Motor neuron (in vitro differentiated cells): ENCODE results near the gene USP36. TPM values are rescaled to one million over a fixed set of nuclear protein-coding genes. Genes with fewer than 3 reads are reported as not detected.
"Not testable (repeated sequence)": the region's sequence is repeated elsewhere in the genome, so short reads cannot be mapped to it uniquely, and the experiment has no call there.

Experiments
- ATAC-seq, 8 experiments: fragments of 200-7000 bp; cut with Tn5 transposase; replicated peaks in 6 of 8; 2 replicates each; pipeline ENCODE4 v1.8.0; 2021; ENCODE audit warnings: mild to moderate bottlenecking in 8 of 8, moderate library complexity in 8 of 8
- H3K27ac ChIP-seq, 2 donors: fragments of 250-450 bp; sonication (Bioruptor Pico); 2 replicates each; pipeline ENCODE4 v1.9.0; 2021; ENCODE audit warnings: antibody characterized with exemption in 2 of 2, mild to moderate bottlenecking in 2 of 2, moderate library complexity in 1 of 2
- H3K4me1 ChIP-seq, 2 donors: fragments of 250-450 bp; sonication (Bioruptor Pico); replicated peaks in 1 of 2; 2 replicates each; pipeline ENCODE4 v1.6.1; 2021; ENCODE audit warnings: antibody characterized with exemption in 2 of 2, mild to moderate bottlenecking in 2 of 2, moderate library complexity in 1 of 2
- H3K4me3 ChIP-seq, 5 donors: fragments of 250-450 bp; sonication (Bioruptor Pico); 2 replicates each; pipeline ENCODE4 v1.9.0; 2021; ENCODE audit warnings: antibody characterized with exemption in 5 of 5, mild to moderate bottlenecking in 5 of 5, moderate library complexity in 4 of 5
- WGBS, 10 experiments: fragments of 450-650 bp; shearing (Covaris generic); methylation state at CpG; one replicate each; pipeline ENCODE4 v1.0.0; 2022; 5-methylcytosine and 5-hydroxymethylcytosine counted together
- in situ Hi-C, 9 experiments: fragments of 400-800 bp; cut with MboI; loops; one replicate each; pipeline ENCODE4 v1.15.0; 2021; ENCODE audit warnings: low sequenced_read_pairs in 9 of 9, low pct_unique_long_range_greater_than_20kb in 2 of 9; ENCODE audit not compliant: unreplicated experiment in 9 of 9
- total RNA-seq, 8 experiments: library from RNA; unstranded; fragments of 300-600 nt; gene quantifications; 2 replicates each; pipeline versions ENCODE4 v1.2.3 to v1.2.4, GENCODE V29; 2022

The USP36 gene
- total RNA-seq, 8 experiments from 2014 or later: 16.1 to 57.5 (median 25.9) TPM

DNA sequence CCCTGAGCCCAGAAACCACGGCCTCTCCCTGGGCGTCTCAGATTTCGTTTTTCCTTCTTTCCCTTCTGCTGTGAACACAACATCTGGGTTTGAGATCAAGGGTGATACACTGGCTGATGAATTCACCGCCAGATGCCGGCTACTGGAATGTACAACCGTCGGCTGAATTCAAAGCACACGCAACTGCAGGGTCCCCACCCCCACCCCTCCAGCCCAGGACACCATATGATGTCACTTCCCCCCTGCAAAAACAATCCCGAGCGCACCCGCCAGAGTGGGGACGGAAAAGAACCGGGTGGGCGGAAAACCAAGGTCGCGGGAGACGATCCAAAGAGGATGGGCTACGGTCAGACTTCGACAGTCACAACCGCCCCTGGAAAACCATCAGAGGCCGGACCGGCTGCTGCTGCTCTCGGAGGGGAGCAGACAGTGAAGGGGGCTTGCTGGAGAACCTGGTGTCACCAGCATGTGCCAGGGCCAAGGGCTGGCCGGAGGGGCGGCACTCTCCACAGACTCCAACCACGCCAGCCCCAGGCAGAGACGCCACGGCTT lies 39.1 kb upstream of the USP36 start:
- peak overlapping the region in 1 of 2 donors; percentile 8 for H3K27ac ChIP-seq
- WGBS, 10 experiments: 0 to 88% (median 62%) methylated on average over 1 to 11 of the region's 28 CpGs; no CpG with 5 or more reads in 4 of the 10 experiments
- no peak overlapping the region for H3K4me3 ChIP-seq
- in situ Hi-C loops: no loop called here
- H3K4me1 ChIP-seq: peaks cover 48 to 50% of the 10 kb centered on the region in 2 donors
- peak in 3 of 8 experiments; percentile 7 to 11 (median 10) for ATAC-seq

- WGBS, 10 experiments: 30 to 88% (median 60%) methylated on average over 1 to 8 of the region's 14 CpGs; no CpG with 5 or more reads in 3 of the 10 experiments
- peak overlapping the region; percentile 8 to 16 for H3K27ac ChIP-seq
- no peak for ATAC-seq
- no peak overlapping the region for H3K4me3 ChIP-seq
- H3K4me1 ChIP-seq: peaks cover 41 to 46% of the 10 kb centered on the region in 2 donors
- in situ Hi-C loops: no loop called here
These were observed 38.4 kb upstream of the USP36 start for GRCh38 chr17:78878871-78879527.

- Histone ChIP-seq H3K4me3 (no peak overlapping the region), H3K27ac (no peak overlapping the region), H3K4me1 (peaks cover 35 to 38% of the 10 kb centered on the region in 2 donors)
- in situ Hi-C loops: no loop called here
- WGBS, 10 experiments: 80 to 100% (median 92%) methylated on average over 1 to 11 of the region's 15 CpGs; no CpG with 5 or more reads in 3 of the 10 experiments
- no peak for ATAC-seq
These were observed 37.6 kb upstream of the USP36 start for GRCh38 chr17:78878261-78878660.

DNA sequence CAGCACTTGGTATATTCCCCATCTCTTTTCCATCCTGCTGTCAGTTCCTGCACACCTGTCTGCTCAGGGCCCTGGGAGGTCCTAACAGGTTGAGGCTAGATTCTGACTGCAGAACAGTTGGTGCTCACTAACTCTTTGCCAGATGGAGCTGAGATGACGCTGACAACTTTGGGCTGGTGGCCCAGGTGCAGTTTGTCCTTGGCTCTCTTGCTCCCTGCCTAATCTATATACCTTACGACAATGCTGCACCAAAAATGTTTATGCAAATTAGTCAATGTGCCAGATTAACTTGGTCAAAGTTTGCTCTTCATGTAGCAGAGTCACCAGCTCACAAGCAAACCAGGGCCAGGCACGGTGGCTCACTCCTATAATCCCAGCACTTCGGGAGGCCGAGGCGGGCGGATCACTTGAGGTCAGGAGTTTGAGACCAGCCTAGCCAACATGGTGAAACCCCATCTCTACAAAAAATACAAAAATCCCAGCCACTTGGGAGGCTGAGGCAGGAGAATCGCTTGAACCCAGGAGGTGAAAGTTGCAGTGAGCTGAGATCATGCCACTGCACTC lies 36.4 kb upstream of the USP36 start:
- H3K4me3 ChIP-seq, in situ Hi-C loops, ATAC-seq, H3K27ac ChIP-seq: not testable (repeated sequence)
- 80 to 100% (median 96%) methylated on average over 1 to 8 of the region's 8 CpGs; no CpG with 5 or more reads in 1 of the 10 experiments for WGBS, 10 experiments
- H3K4me1 ChIP-seq: peaks cover 26% of the 10 kb centered on the region in 2 donors

DNA sequence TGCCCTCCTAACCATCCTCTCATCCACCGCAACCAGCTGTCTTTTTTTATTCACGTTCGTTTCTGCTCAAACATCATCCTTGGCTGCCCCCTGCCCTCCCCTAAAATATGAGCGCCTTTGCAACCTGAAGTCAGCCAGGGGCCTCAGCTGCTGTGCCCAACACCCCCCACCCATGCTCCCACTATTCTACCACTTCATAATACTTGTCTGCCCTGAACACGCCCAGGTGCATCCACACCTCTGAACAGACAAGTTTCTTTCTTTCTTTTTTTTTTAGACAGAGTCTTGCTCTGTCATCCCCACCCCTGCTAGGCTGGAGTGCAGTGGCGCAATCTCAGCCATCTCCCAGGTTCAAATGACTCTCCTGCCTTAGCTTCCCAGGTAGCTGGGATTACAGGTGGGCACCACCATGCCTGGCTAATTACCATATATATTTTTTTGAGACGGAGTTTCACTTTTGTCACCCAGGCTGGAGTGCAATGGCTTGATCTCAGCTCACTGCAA lies 35.5 kb upstream of the USP36 start:
- ATAC-seq: no peak
- Histone ChIP-seq H3K4me3 (no peak overlapping the region), H3K27ac (peak overlapping the region in 1 of 2 donors; percentile 15), H3K4me1 (peaks cover 22 to 25% of the 10 kb centered on the region in 2 donors)
- 74 to 100% (median 90%) methylated on average over 1 to 5 of the region's 7 CpGs; no CpG with 5 or more reads in 2 of the 10 experiments for WGBS, 10 experiments
- in situ Hi-C loops: no loop called here

- peaks cover 22 to 25% of the 10 kb centered on the region in 2 donors for H3K4me1 ChIP-seq
- WGBS, 10 experiments: 18 to 100% (median 82%) methylated on average over 1 to 4 of the region's 9 CpGs; no CpG with 5 or more reads in 3 of the 10 experiments
- peak overlapping the region; percentile 15 to 49 for H3K27ac ChIP-seq
- peak in 5 of 8 experiments; percentile 23 to 53 (median 41) for ATAC-seq
- no peak overlapping the region for H3K4me3 ChIP-seq
- in situ Hi-C loops: no loop called here
These were observed 34.9 kb upstream of the USP36 start for GRCh38 chr17:78875363-78876093.

GRCh38 chr17:78873519-78874340 lies 33.1 kb upstream of the USP36 start:
- H3K4me3 ChIP-seq: no peak overlapping the region
- peaks cover 12 to 14% of the 10 kb centered on the region in 2 donors for H3K4me1 ChIP-seq
- peak in 3 of 8 experiments; percentile 28 to 42 (median 29) for ATAC-seq
- WGBS, 10 experiments: 63 to 100% (median 87%) methylated on average over 1 to 10 of the region's 21 CpGs; no CpG with 5 or more reads in 1 of the 10 experiments
- in situ Hi-C loops: loop anchor here in 3 of 9 experiments (25.0 kb wide), 1 partner anchor 89 kb away; no protein-coding TSS in a partner anchor
- peak overlapping the region in 1 of 2 donors; percentile 28 for H3K27ac ChIP-seq

- 78 to 100% (median 91%) methylated on average over 1 to 6 of the region's 6 CpGs; no CpG with 5 or more reads in 1 of the 10 experiments for WGBS, 10 experiments
- Histone ChIP-seq H3K4me1 (peaks cover 10 to 14% of the 10 kb centered on the region in 2 donors), H3K4me3 (no peak overlapping the region), H3K27ac (peak overlapping the region in 1 of 2 donors; percentile 74)
- in situ Hi-C loops: loop anchor here in 3 of 9 experiments (25.0 kb wide), 1 partner anchor 90 kb away; no protein-coding TSS in a partner anchor
- ATAC-seq: peak in 5 of 8 experiments; percentile 36 to 75 (median 69)
These were observed 31.9 kb upstream of the USP36 start for GRCh38 chr17:78872486-78872885.

DNA sequence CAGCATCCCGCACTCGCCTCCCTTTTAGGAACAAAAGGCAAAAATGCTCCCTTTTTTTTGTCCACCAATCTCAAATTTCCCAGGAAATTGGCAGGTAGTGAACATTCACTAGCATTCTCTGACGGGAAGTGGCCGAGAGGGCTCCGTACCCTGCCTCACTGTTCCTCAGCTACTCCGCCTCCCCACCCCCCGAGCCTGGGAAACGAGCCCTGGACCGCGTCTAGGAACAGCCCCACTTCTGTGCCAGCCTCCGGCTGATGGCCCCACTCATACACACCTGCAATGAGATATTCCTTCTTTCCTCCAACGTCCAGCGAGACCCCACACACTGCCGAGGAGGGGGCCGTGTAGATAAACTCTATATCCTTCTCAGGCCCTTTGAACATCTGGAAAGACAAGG lies 30.0 kb upstream of the USP36 start:
- in situ Hi-C loops: loop anchor here in 3 of 9 experiments (25.0 kb wide), 1 partner anchor 92 kb away; no protein-coding TSS in a partner anchor
- Histone ChIP-seq H3K4me1 (peaks cover 12 to 13% of the 10 kb centered on the region in 2 donors), H3K27ac (no peak overlapping the region), H3K4me3 (no peak overlapping the region)
- ATAC-seq: no peak
- WGBS, 10 experiments: 50 to 100% (median 76%) methylated on average over 1 to 10 of the region's 15 CpGs; no CpG with 5 or more reads in 1 of the 10 experiments

- Histone ChIP-seq H3K4me1 (peaks cover 3 to 6% of the 10 kb centered on the region in 2 donors), H3K4me3 (no peak overlapping the region), H3K27ac (no peak overlapping the region)
- in situ Hi-C loops: loop anchor here in 7 of 9 experiments (10.0 to 25.0 kb wide), 3 partner anchors 94 to 106 kb away; partner anchors contain the start of gene LGALS3BP (in 1 of the 7)
- 0 to 100% (median 80%) methylated on average over 2 to 7 of the region's 7 CpGs; no CpG with 5 or more reads in 2 of the 10 experiments for WGBS, 10 experiments
- ATAC-seq: peak in 3 of 8 experiments; percentile 39 to 83 (median 83)
These were observed 27.8 kb upstream of the USP36 start for GRCh38 chr17:78868391-78868790.

GRCh38 chr17:78867046-78867445 lies 26.4 kb upstream of the USP36 start:
- not testable (repeated sequence) for H3K27ac ChIP-seq, H3K4me1 ChIP-seq, H3K4me3 ChIP-seq, ATAC-seq
- in situ Hi-C loops: loop anchor here in 7 of 9 experiments (10.0 to 25.0 kb wide), 3 partner anchors 95 to 108 kb away; partner anchors contain the start of gene LGALS3BP (in 1 of the 7)
- WGBS, 10 experiments: 70 to 100% (median 93%) methylated on average over 1 to 2 of the region's 3 CpGs; no CpG with 5 or more reads in 3 of the 10 experiments
